Endodermal cell (in vitro differentiated cells): Measurements from ENCODE around the gene HOXB1. TPM values are rescaled to one million over a fixed set of nuclear protein-coding genes. Genes with fewer than 3 reads are reported as not detected.

Experiments used
- DNase-seq: peaks from one replicate; pipeline ENCODE4 v3.0.0-alpha.2; 2017
- H3K27ac ChIP-seq: 2 replicates; pipeline ENCODE4 v1.5.1; 2013; ENCODE audit warnings: mild to moderate bottlenecking, low read depth, low read length, moderate library complexity
- H3K27me3 ChIP-seq: 2 replicates; pipeline ENCODE4 v1.6.1; 2013; ENCODE audit warnings: mild to moderate bottlenecking, low read length, moderate library complexity; ENCODE audit not compliant: insufficient read depth, control insufficient read depth, poor library complexity, severe bottlenecking
- H3K36me3 ChIP-seq: 2 replicates; pipeline ENCODE4 v1.7.0; 2013; ENCODE audit warnings: mild to moderate bottlenecking, low read length, moderate library complexity; ENCODE audit not compliant: control insufficient read depth, insufficient read depth
- H3K4me1 ChIP-seq: one replicate; pipeline ENCODE4 v1.7.0; 2013; ENCODE audit warnings: low read length; ENCODE audit not compliant: control insufficient read depth, insufficient read depth
- H3K4me3 ChIP-seq: 2 replicates; pipeline ENCODE4 v1.5.1; 2013; ENCODE audit warnings: mild to moderate bottlenecking, low read length, moderate library complexity
- H3K9ac ChIP-seq: 2 replicates; pipeline ENCODE4 v1.6.1; 2013; ENCODE audit warnings: mild to moderate bottlenecking, low read length, moderate library complexity; ENCODE audit not compliant: poor library complexity, severe bottlenecking; ENCODE audit errors: extremely low read depth
- H3K9me3 ChIP-seq: 2 replicates; pipeline ENCODE4 v1.6.1; 2013; ENCODE audit warnings: mild to moderate bottlenecking, low read length, moderate library complexity; ENCODE audit not compliant: control insufficient read depth
- H3K27ac Mint-ChIP-seq: 2 replicates; pipeline ENCODE4 v1.8.0; 2020; ENCODE audit warnings: mixed read lengths
- H3K27me3 Mint-ChIP-seq: 2 replicates; pipeline ENCODE4 v1.8.0; 2021; ENCODE audit warnings: mild to moderate bottlenecking, mixed read lengths; ENCODE audit not compliant: insufficient read depth
- H3K36me3 Mint-ChIP-seq: 2 replicates; pipeline ENCODE4 v1.8.0; 2020; ENCODE audit warnings: low read depth, mixed read lengths
- H3K4me1 Mint-ChIP-seq: 2 replicates; pipeline ENCODE4 v1.8.0; 2020; ENCODE audit warnings: mixed read lengths
- H3K4me3 Mint-ChIP-seq: 2 replicates; pipeline ENCODE4 v1.8.0; 2020; ENCODE audit warnings: mild to moderate bottlenecking, moderate library complexity, mixed read lengths
- H3K9me3 Mint-ChIP-seq: 2 replicates; pipeline ENCODE4 v1.8.0; 2020; ENCODE audit warnings: mild to moderate bottlenecking, mixed read lengths
- WGBS, 2 experiments: methylation state at CpG; one replicate each; pipeline versions ENCODE4 v1.1.5 to v1.1.7; 2013; ENCODE audit warnings: missing lambda C conversion rate in 2 of 2, mixed read lengths in 1 of 2; ENCODE audit not compliant: insufficient coverage in 1 of 2, insufficient read length in 1 of 2; 5-methylcytosine and 5-hydroxymethylcytosine counted together
- total RNA-seq, 2 donors: library from RNA; stranded (reverse); fragmentation: NEBNext Ultra II Directional in 1 of 2; extraction: Animal tissue kit (Norgen Biotek cat#: 25700) in 1 of 2; gene quantifications; 2 replicates in 1 of 2; 3 replicates in 1 of 2; pipeline ENCODE4 v1.2.1, GENCODE V29; 2021
- TF ChIP-seq, protein P1 (sequence below): fragments of 200-600 bp; sonication (generic); conservative IDR thresholded peaks from 2 replicates; pipeline ENCODE4 v1.5.0; 2021; ENCODE audit warnings: antibody characterized with exemption, mild to moderate bottlenecking

HOXB1 gene
- total RNA-seq, 2 donors from 2014 or later, result not detected

DNA sequence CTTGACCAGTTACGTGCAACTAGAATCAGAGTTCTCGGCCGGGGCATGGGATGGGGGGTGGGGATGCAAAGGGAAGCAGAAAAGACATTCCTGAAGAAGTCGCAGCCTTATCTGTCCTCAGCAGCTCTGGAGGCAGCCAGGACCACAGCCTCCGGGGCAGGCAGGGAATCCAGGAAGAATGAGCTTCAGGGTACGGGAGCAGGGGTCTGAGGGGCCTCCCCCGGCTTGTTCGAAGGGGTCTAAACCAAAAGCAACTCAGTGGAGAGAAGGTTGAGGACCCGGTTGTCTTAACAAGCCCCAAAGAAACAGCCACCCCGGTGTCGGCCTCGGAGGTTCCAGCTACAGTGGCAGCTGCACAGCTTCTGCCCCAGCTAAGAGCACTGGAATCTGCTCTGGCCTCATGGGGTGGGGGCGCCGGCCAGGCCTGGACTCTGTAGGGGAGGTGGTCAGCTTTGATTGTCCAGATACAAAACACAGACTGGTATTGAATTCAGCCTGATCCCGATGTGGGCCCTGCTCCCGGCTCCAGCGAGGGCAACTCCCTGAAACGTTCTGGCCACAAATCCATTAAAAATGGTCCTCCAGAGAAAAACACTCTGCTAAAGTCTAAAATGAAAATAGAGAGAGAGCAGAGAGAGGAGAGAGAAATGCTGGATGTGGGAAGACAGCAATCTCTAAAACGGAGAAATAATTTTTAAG, 39.7 kb upstream of the HOXB1 start:
- 1 to 2% methylated on average over 11 to 19 of the region's 19 CpGs for WGBS, 2 experiments
- Histone ChIP-seq H3K9me3 (peaks cover 13% of the 10 kb centered on the region), H3K27ac (no peak overlapping the region), H3K4me1 (peaks cover 13% of the 10 kb centered on the region), H3K9ac (no peak overlapping the region), H3K27me3 (peaks cover 100% of the 10 kb centered on the region), H3K4me3 (peak overlapping the region; percentile 69), H3K36me3 (no peaks in the 10 kb centered on the region)
- TF ChIP-seq, protein P1, sequence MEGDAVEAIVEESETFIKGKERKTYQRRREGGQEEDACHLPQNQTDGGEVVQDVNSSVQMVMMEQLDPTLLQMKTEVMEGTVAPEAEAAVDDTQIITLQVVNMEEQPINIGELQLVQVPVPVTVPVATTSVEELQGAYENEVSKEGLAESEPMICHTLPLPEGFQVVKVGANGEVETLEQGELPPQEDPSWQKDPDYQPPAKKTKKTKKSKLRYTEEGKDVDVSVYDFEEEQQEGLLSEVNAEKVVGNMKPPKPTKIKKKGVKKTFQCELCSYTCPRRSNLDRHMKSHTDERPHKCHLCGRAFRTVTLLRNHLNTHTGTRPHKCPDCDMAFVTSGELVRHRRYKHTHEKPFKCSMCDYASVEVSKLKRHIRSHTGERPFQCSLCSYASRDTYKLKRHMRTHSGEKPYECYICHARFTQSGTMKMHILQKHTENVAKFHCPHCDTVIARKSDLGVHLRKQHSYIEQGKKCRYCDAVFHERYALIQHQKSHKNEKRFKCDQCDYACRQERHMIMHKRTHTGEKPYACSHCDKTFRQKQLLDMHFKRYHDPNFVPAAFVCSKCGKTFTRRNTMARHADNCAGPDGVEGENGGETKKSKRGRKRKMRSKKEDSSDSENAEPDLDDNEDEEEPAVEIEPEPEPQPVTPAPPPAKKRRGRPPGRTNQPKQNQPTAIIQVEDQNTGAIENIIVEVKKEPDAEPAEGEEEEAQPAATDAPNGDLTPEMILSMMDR, result no peak
- H3K27ac Mint-ChIP-seq, result no peak overlapping the region
- DNase-seq, result peak; percentile 89
- peaks cover 16% of the 10 kb centered on the region for H3K4me1 Mint-ChIP-seq
- peak overlapping the region; percentile 27 for H3K4me3 Mint-ChIP-seq
- no peaks in the 10 kb centered on the region for H3K9me3 Mint-ChIP-seq
- no peaks in the 10 kb centered on the region for H3K36me3 Mint-ChIP-seq
- H3K27me3 Mint-ChIP-seq, result no peaks in the 10 kb centered on the region

DNA sequence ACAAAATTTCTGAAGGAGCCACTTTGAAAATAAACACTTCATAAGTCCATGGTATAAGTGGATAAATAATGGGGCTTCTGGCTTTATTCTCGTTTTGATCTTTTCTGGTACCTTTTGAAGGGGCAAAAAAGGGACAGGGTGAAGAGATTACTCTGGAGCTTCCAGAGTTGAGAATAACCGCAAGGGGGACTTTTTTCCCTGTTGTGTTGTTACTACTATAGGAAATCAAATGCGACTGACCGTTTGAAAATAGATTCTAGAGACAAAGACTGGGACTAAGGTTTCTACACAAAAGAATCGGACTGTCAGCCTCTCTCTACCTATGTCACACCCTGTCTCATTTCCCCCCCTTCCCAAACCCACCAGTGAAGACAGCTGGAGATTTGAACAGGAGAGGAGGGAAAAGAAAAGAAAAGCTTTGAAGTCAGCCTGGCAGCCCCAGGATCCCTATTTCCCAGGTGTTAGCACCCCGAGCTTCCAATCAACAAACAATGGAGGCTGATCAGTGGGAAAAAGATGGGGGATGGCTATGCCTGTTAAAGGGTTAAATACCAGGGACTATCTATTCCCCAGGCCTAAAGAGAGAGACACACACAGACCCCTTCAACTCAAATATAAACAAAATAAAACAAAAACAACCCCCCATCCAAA, 39.0 kb upstream of the HOXB1 start:
- no peak overlapping the region for H3K4me3 ChIP-seq
- H3K9me3 ChIP-seq, result peaks cover 13% of the 10 kb centered on the region
- no peaks in the 10 kb centered on the region for H3K9me3 Mint-ChIP-seq
- no peak overlapping the region for H3K27ac ChIP-seq
- no peaks in the 10 kb centered on the region for H3K36me3 ChIP-seq
- H3K27ac Mint-ChIP-seq, result no peak overlapping the region
- peaks cover 16% of the 10 kb centered on the region for H3K4me1 Mint-ChIP-seq
- H3K9ac ChIP-seq, result no peak overlapping the region
- no peaks in the 10 kb centered on the region for H3K27me3 Mint-ChIP-seq
- H3K4me1 ChIP-seq, result peaks cover 13% of the 10 kb centered on the region
- peak overlapping the region; percentile 27 for H3K4me3 Mint-ChIP-seq
- no peaks in the 10 kb centered on the region for H3K36me3 Mint-ChIP-seq
- no peak for DNase-seq
- WGBS, 2 experiments, result 0 to 14% methylated on average over 2 to 4 of the region's 6 CpGs
- TF ChIP-seq, protein P1, result peak; percentile 48
- H3K27me3 ChIP-seq, result peaks cover 100% of the 10 kb centered on the region

DNA sequence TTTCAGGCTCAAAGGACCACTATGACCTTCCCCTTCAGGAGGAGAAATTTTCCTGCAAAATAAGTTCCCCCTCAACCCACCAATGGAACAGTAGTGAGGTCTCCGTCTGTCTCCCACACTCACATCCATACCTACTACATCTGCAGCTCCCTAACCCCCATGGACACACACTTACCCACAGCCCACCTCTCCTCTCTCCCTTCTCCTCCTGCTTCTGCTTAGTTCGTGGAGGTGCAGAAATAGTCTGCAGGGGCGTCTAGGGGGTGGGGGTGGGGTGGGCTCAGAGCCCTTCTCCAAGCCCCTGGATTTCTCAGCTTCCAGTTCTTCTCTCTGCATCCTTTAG, 38.4 kb upstream of the HOXB1 start:
- no peak for DNase-seq
- peaks cover 99% of the 10 kb centered on the region for H3K27me3 ChIP-seq
- H3K9ac ChIP-seq, result no peak overlapping the region
- peaks cover 13% of the 10 kb centered on the region for H3K9me3 ChIP-seq
- Mint-ChIP-seq H3K4me1 (peaks cover 16% of the 10 kb centered on the region), H3K9me3 (no peaks in the 10 kb centered on the region), H3K27ac (no peak overlapping the region), H3K27me3 (no peaks in the 10 kb centered on the region), H3K4me3 (no peak overlapping the region), H3K36me3 (no peaks in the 10 kb centered on the region)
- H3K27ac ChIP-seq, result no peak overlapping the region
- peaks cover 13% of the 10 kb centered on the region for H3K4me1 ChIP-seq
- no peaks in the 10 kb centered on the region for H3K36me3 ChIP-seq
- peak overlapping the region; percentile 14 for H3K4me3 ChIP-seq
- TF ChIP-seq, protein P1, result no peak
- WGBS, 2 experiments, result 5% methylated on average over 1 of the region's 3 CpGs; no CpG with 5 or more reads in 1 of the 2 experiments
